GM21360 (cell line): ENCODE data around the gene RCAN2.
"Not testable (repeated sequence)": the region's sequence is repeated elsewhere in the genome, so short reads cannot be mapped to it uniquely, and the experiment has no call there.

Experiments used
- ATAC-seq: cut with Tn5 transposase; IDR thresholded peaks from one replicate; pipeline ENCODE4 v1.9.1; 2021; ENCODE audit warnings: mild to moderate bottlenecking, moderate library complexity; ENCODE audit not compliant: unreplicated experiment

RCAN2 gene

DNA sequence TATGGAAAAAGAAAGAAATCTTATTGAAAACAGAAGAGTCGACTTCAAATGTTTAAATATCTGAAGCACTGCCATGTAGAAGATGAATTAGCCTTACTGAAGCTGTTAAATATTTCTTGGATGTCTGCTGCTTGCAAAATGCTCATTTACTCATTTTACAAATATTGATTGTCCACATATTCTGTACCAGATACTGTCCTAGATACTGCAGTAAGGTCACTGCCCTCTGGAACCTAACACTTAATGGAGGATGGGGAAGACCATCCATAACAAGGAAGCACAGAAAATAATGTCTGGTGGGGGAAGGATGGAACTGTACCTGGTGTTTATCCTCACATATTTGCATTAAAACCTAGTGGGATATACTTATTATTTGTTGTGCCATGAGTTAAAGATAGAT, 99.0 kb downstream of the RCAN2 start:
- no peak for ATAC-seq

DNA sequence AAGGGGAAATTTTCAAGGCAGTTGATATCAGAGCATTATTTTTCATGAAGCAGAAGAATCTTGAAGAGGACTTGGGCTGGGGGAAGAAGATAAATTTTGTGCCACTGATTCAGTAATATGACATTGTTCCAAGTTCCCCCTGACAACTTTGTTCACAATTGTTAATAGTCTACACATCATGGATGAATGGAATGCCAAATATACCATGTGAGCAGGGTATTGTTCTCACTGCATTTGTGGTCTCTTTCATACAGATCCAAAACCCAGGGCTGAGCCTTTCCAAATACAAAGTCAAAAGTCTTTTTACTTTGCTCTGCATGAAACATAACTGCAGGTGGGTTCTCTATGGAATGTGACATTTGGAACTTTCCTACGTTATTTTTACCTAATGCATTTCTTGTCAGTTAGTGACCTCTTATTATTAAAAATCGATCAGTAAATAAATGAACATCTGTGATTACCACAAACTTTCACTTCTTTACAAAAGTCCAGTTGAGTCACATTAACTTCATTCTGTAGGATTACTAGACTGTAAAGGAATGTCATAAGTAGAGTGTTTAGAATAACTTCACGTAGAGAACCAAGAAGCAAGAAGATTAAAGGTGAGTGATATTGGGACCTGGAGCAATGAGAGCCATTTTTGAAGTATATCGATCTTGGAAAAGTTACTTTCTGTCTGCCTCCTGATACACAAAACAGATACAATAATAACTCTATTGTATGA, 100.9 kb downstream of the RCAN2 start:
- no peak for ATAC-seq

DNA sequence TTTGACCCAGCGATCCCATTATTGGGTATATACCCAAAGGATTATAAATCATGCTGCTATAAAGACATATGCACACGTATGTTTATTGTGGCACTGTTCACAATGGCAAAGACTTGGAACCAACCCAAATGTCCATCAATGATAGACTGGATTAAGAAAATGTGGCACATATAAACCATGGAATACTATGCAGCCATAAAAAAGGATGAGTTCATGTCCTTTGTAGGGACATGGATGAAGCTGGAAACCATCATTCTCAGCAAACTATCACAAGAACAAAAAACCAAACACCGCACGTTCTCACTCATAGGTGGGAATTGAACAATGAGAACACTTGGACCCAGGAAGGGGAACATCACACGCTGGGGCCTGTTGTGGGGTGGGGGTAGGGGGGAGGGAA, 103.5 kb downstream of the RCAN2 start:
- not testable (repeated sequence) for ATAC-seq

DNA sequence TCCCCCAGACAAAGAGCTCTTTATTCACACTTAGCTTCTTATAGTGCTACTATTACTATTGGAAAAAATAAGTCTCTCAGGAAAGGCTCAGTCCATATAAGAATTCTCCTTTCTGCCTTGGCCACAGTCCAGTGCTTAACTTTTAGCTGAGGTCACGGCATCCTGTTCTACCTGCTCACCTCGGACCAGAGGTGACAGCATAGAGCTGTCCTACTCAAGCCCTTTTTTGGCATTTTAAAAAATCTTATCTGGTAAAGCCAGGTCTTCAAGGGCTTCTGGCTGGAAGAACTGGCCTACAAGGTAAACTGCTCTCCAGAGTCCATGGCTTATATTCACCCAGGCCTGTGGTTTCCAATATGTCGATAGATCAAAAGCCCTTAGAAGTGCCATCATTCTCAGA, 109.7 kb downstream of the RCAN2 start:
- no peak for ATAC-seq

DNA sequence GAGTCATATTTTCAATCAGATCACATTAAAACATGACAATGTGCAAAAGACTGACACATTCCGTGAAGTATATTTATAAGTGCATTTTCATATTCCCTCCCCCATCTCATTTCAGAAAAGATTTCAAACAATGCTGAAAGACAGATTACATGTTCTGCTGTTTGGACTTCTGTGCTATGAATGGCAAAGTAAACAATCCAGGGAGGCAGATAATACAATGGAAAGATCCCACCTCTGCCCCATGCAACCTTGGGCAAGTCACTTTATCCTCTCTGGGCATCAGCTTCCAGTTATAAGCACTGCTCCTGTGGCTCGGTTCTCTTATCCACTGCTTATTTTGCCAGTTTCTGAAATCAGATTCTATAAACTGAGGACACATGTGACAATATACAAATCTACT, 110.2 kb downstream of the RCAN2 start:
- ATAC-seq: no peak

DNA sequence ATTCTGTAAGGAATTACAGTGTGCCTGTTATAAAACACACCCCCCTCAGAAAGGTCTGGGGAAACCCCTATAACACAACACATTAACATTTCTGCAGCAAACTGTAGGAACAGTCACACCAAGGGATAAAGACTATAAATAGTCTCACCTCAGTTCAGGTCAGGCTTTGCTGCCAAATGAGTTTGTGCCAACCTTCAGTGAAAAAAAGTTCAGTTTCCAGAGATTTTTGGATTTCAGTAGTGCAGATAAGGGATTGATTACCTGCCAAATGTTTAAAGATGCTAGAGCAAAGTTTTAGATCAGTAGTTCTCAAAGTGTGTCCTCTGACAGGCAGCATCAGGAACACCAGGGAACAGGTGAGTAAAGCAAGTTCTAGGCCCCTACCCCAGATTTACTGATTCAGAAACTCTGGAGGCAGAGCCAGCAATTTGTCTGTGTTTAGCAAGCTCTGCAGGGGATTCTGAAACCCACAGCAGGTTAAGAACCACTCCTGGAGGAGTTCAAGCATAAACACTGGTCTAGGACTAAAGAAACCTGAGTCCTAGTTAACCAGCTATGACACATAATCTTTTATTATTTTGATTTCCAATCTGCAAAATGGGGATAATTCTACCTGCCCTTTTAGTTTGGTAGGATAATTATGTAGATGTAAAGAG, 111.0 kb downstream of the RCAN2 start:
- no peak for ATAC-seq

DNA sequence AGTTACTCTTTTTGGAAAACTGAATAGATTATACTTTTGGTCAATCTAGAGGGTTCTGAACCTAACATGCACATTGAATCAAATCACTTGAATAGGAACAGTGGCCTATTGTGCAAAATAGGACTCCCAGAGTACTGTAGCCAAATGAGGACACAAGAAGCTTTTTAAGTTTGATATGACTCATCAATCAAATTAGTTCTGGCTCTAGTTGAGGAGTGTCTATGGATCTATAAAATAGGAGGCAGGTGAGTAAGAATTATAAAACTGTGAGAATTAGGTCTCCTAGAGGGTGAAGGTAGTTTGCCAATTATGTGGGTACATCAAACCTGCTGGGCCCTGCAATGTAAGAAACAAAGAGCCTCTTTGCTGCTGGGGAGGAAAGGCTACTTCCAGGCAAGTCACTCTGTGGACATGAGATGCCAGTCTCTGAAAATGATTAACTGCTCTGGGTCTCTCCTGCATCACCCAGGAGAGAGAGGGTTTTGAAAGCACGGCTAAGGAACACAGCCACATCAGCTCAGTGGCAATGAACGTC, 112.3 kb downstream of the RCAN2 start:
- no peak for ATAC-seq

DNA sequence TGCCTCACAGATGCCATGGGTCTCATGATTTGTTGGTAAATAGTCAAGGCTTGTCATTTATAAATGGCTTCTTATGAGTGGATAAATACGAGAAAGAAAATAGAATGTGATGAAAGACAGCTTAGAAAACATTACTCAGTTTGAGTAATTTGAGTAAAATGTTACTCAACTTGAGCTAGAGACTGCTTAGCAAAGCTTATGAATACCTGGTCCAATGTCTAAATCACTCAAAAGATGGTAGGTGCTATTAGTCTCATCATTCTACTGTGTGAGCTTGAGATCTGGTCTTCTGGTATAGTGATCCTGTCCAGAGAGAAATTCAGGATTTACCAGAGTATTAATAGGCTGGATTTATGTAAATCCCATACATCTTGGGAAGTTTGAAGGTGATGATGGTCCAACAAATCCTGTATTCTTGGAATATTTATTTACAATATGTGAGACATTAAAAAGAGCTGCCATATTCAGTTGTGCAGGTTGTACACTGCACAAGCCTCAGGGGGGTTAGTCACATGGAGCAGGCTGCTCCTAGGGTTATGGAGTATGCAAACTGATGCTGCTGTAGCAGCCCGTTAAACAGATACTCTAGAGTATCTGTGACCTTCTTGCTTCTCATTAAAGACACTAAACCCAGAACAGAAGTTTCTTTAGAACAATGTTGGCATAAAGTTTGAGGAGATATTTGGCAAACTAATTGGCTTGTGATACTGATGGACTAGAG, 112.9 kb downstream of the RCAN2 start:
- no peak for ATAC-seq

DNA sequence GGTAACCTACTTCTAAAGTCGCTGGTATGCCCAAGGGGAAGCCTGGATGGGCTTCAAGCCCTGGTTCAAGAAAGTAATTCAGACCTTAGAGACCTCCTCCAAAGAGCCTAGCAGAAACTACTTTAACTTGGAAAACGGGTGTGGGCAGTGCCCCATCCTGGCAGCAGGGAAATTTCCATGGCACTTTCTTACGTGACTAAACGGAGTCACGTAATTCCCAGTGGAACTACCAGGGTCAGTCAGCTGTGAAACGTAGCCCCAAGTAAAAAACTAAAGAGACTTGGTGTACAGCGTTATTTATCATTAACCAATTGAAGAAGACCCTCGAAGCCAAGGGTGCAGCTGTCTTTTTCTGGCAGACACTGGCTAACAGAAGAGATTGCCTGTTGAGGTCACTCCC, 114.0 kb downstream of the RCAN2 start:
- ATAC-seq: no peak

DNA sequence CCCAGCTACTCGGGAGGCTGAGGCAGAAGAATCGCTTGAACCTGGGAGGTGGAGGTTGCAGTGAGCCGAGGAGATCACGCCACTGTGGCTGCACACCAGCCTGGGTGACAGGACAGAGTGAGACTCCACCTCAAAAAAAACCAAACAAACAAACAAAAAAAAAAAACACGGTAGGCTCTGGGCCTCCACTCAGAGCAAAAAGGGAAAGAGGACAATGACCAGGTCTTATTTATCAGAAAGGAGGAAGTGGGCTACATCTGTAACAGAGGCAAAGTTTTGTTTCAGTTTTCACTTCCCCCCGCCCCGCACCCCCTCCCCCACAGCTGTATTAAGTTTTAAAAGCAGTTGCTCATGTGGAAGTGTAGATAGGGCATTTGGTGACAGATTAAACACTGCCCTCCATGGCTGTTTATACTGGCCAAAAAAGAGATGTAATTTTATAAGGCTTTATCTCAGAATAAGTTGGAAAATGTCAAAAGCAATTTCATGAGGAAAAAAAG, 114.6 kb downstream of the RCAN2 start:
- ATAC-seq: peak; percentile 81

DNA sequence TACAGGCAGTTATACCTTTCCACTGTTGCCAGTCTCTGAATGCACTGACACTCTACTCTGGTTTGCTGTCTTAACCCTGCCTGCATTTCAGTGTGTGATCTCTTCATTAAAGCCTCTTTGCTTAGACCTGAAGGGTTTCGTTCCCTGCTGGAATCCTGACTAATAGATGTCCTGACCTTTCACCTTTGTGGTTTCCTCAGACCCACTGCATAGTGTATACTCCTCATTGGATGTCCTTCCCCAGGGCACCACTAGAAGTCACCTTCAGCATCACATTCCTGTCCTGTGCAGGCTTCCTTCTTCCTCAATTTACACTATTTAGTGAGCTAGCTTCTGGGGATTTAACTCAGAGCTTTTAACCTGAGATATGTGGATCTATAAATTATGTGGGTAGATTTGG, 120.6 kb downstream of the RCAN2 start:
- ATAC-seq: no peak

DNA sequence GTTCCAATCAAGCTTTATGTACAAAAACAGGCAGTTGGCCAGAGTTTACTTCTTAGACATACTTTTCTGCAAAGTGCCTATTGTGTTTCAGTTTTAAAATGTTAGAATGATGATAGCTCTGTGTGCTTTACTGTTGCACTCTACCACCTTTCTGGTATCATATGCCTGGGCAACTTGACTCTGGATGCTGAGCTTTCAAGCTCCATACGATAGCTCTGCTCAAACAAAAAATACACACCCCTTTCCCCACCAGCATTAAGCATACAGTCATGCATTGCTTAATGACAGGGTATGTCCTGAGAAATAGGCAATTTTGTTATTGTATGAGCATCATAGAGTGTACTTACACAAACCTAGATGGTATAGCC, 123.1 kb downstream of the RCAN2 start:
- ATAC-seq: no peak

DNA sequence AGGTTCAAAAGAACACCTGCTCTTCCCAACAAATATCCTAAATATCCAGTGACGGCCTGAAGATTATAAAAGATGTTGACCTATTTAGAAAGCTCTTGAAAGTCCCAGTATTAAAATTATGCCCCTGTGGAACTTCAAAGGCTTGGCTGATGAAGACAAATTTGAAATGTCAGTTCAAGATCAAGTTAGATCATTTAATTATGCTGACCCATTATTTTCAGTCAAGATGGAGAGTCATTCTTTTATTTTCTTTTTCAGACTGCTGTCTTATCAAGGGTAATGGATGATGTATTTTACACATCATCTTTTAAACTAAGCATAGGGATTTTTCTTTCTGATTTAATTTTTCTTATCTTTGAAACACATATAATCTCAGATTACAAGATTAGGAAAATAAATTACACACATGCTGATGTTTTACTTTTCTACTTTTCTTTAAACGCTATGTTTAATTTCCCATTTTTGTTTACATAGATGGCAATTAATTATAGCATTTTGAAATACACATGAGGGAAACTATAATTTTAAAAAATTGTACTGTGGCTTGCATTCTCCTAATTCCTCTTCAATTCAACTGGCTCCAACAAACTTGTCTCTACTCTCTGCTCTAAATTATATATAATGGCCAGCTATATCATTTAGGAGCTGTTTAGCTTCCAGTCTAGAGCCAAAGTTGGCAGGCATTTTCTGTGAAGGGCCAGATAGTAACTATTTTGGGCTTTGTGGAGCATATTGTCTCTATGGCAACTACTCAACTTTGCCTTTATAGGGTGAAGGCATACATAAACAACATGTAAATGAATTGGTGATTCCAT, 123.7 kb downstream of the RCAN2 start:
- ATAC-seq: no peak

DNA sequence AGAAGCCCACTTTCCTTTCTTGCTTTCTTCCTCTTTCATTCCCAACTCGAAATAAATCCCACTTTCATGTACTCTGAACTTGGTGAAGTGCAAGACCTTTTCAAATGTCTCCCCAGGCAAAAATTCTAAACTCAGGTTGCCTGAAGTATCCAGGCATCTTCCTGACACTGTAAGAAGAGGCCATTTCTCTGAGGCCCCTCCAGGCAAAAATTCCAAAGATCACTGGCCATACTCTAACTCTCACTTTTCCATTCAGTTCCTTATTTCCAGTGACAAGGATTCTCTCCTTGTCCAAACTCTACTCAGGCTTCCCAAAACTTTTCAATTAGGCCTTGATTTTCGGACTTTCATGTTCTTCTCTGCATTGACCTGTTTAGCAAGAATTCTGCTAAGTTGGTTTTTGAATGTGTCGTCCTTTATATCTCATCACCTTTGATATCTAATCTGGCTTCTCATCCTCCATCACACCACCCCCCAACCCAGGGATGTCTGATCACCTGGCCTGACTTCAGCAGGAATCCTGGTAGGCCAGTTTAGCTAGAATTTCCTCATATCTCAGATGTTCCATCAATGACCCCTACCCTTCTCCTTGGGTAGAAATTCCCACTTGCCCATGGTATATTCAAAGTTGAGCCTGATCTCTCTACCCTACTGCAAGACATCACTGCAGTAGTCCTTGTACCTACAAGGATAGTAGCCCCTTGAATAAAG, 124.9 kb downstream of the RCAN2 start:
- ATAC-seq: no peak

DNA sequence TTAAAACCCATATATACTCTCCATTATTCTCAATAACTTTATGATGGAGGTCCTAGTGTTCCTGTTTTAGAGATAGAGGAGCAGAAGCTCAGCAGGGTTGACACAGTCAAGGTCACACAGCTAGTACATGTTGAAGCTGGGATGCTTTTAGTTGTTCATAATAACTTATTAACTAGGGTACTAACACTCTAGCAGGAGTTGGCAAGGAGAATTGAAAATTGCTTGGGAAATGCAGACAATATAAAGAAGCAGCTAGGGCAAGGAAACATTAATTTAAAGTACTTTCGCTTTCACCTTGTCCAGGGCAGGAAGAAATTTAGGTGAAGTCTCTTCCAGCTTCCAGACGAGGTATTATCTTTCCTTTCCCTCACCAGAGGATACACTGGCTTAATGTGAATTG, 133.7 kb downstream of the RCAN2 start:
- ATAC-seq: no peak

DNA sequence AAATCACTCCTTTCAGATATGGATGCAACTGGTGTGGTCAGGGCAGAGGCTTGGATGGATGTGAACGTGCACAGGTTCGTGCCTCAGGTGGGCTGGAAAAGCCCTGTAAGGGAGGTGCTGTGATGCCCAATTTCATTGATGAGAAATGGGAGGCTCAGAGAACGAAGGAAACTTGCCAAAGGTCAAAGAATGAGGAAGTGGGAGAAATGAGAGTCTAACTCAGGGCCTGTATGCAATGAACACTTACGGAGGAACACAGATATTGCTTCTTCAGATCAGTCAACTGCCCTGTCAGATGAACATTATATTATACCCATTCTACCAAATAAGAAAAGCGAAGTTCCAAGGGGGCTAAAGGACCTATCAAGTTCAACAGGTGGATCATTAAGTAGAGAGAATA, 134.7 kb downstream of the RCAN2 start:
- ATAC-seq: no peak

DNA sequence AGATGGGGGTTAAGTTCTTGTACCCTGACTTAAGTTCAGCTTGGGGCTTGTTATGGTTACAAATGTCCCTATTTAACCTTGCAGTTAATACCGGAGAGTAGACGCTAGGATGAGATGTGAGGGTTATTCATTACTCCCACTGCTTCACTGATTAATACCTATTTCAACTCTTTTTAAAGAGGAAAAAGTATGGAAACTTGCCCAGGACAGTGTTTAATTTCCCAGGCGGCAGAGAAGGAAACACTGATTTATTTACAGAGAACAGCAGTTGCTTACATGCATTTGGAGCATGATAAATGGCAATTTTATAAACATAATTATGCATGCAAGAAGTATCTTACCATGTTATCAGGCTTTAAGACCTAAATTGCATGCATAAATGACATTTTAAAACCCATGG, 137.7 kb downstream of the RCAN2 start:
- ATAC-seq: no peak

DNA sequence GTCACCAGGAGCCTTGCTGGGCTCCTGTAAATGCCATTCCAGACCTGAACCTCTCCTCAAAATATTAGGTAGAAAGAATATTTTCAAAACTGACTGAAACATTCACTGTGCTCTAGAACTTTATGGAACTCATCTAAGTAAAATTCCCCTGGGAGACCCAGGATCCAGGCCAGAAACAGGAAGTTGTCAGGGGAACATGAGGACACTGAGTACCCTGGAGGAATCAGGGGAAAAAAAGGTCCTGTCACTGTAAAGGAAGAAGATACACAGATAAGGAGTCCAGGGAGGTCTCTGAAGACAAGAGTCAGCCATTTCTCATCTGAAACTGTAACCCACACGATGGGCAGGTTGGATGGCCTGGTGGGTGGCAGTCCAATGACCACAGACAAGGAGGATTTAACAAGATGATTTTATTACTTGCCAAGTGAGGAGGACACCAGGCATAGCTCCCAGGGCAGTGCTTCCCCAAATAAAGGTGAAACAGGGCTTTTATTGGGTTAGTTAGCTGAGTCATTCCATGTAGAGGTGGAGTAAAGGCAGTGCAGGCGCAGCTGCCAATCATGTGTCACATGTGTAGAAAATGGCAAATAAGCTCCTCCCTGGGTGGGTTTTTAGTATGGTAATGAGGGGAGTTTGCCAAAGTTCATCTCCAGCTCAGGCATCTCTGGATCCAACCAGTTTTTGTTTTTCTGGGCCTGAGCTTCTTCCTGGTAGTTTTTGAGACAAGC, 138.5 kb downstream of the RCAN2 start:
- ATAC-seq: no peak

DNA sequence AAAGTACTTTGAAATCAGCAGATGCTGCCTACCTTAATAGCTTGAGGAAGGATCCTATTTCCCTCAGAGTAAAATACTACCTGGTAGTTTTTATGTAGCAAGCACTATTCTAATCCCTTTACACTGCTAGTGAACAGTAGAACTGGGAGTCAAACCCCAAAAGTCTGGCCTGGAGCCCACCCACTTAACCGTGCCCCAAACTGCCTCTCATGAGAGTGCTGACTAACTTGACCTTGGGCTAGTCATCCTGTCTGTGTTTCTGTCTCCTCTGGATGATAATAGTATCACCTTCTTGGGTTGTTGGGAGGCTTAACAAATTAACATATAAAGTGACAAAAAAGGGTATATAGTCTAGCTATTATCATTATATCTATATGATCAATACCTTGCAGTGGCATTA, 140.5 kb downstream of the RCAN2 start:
- ATAC-seq: no peak

DNA sequence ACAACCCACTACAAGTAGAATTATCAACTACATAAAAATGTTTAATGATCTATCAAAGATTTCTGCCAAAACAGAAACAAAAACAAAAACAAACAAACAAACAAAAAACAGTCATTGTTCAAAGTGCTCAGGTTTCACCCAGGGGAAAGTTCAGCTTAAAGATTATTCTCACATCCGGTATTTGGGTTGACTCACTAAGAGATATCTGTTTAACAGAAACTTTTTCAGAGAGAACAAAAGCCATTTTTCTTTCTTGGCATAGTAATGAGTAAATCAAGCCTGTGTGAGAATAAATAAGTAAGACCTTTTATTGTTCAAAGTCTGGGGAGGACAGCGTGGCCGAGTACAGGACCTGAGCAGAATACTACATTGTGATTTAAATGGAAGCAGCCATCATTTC, 143.6 kb downstream of the RCAN2 start:
- ATAC-seq: no peak
